ENCODE data around the gene OS9.

OS9 gene

GRCh38 chr12:57724003-57724935, 30.3 kb downstream of the OS9 start:
- H3K9ac ChIP-seq (ENCODE audit: low read length): no peak overlapping the region
- no peaks in the 10 kb centered on the region for H3K9me3 ChIP-seq (ENCODE audit: control insufficient read depth, insufficient read depth, low read depth, low read length)
- H3K36me3 ChIP-seq (ENCODE audit: control insufficient read depth, insufficient read depth, low read length): peaks cover 23% of the 10 kb centered on the region
- 0 out of 2 replicates have a peak, but pooled peaks cover 5% of the 10 kb centered on the region for H3K4me1 ChIP-seq (ENCODE audit: control insufficient read depth, insufficient read depth, low read length)
- H3K27ac ChIP-seq (ENCODE audit: low read depth, low read length): no peak overlapping the region
- peaks cover 64% of the 10 kb centered on the region for H3K27me3 ChIP-seq (ENCODE audit: control insufficient read depth, insufficient read depth, low read length)
- H3K4me3 ChIP-seq (ENCODE audit: low read depth, low read length): no peak overlapping the region

GRCh38 chr12:57724936-57725740, 31.2 kb downstream of the OS9 start:
- H3K9ac ChIP-seq (ENCODE audit: low read length): no peak overlapping the region
- H3K4me3 ChIP-seq (ENCODE audit: low read depth, low read length): no peak overlapping the region
- H3K4me1 ChIP-seq (ENCODE audit: control insufficient read depth, insufficient read depth, low read length): 0 out of 2 replicates have a peak, but pooled peaks cover 5% of the 10 kb centered on the region
- H3K36me3 ChIP-seq (ENCODE audit: control insufficient read depth, insufficient read depth, low read length): peaks cover 15% of the 10 kb centered on the region
- no peak overlapping the region for H3K27ac ChIP-seq (ENCODE audit: low read depth, low read length)
- H3K9me3 ChIP-seq (ENCODE audit: control insufficient read depth, insufficient read depth, low read depth, low read length): no peaks in the 10 kb centered on the region
- peaks cover 73% of the 10 kb centered on the region for H3K27me3 ChIP-seq (ENCODE audit: control insufficient read depth, insufficient read depth, low read length)

- H3K9ac ChIP-seq (ENCODE audit: low read length): no peak overlapping the region
- no peak overlapping the region for H3K27ac ChIP-seq (ENCODE audit: low read depth, low read length)
- peaks cover 79% of the 10 kb centered on the region for H3K27me3 ChIP-seq (ENCODE audit: control insufficient read depth, insufficient read depth, low read length)
Observed at GRCh38 chr12:57725851-57726150, 31.9 kb downstream of the OS9 start.

GRCh38 chr12:57726151-57726883, 32.4 kb downstream of the OS9 start:
- Histone ChIP-seq H3K27me3 (ENCODE audit: control insufficient read depth, insufficient read depth, low read length) (peaks cover 84% of the 10 kb centered on the region), H3K27ac (ENCODE audit: low read depth, low read length) (no peak overlapping the region), H3K9ac (ENCODE audit: low read length) (peak overlapping the region; percentile 4)

More at GRCh38 chr12:57725851-57726150, 31.9 kb downstream of the OS9 start:
- H3K4me3 ChIP-seq (ENCODE audit: low read depth, low read length): peak overlapping the region; percentile 64
- no peaks in the 10 kb centered on the region for H3K9me3 ChIP-seq (ENCODE audit: control insufficient read depth, insufficient read depth, low read depth, low read length)
- H3K36me3 ChIP-seq (ENCODE audit: control insufficient read depth, insufficient read depth, low read length): peaks cover 8% of the 10 kb centered on the region
- H3K4me1 ChIP-seq (ENCODE audit: control insufficient read depth, insufficient read depth, low read length): 0 out of 2 replicates have a peak, but pooled peaks cover 5% of the 10 kb centered on the region

GRCh38 chr12:57726884-57727757, 33.2 kb downstream of the OS9 start:
- Histone ChIP-seq H3K4me1 (ENCODE audit: control insufficient read depth, insufficient read depth, low read length) (0 out of 2 replicates have a peak, but pooled peaks cover 5% of the 10 kb centered on the region), H3K36me3 (ENCODE audit: control insufficient read depth, insufficient read depth, low read length) (no peaks in the 10 kb centered on the region), H3K9ac (ENCODE audit: low read length) (no peak overlapping the region), H3K9me3 (ENCODE audit: control insufficient read depth, insufficient read depth, low read depth, low read length) (no peaks in the 10 kb centered on the region), H3K4me3 (ENCODE audit: low read depth, low read length) (peak overlapping the region; percentile 64), H3K27me3 (ENCODE audit: control insufficient read depth, insufficient read depth, low read length) (peaks cover 92% of the 10 kb centered on the region), H3K27ac (ENCODE audit: low read depth, low read length) (no peak overlapping the region)

More at GRCh38 chr12:57726151-57726883, 32.4 kb downstream of the OS9 start:
- Histone ChIP-seq H3K4me1 (ENCODE audit: control insufficient read depth, insufficient read depth, low read length) (0 out of 2 replicates have a peak, but pooled peaks cover 5% of the 10 kb centered on the region), H3K36me3 (ENCODE audit: control insufficient read depth, insufficient read depth, low read length) (peaks cover 3% of the 10 kb centered on the region), H3K4me3 (ENCODE audit: low read depth, low read length) (peak overlapping the region; percentile 64), H3K9me3 (ENCODE audit: control insufficient read depth, insufficient read depth, low read depth, low read length) (no peaks in the 10 kb centered on the region)

- no peak overlapping the region for H3K27ac ChIP-seq (ENCODE audit: low read depth, low read length)
- H3K36me3 ChIP-seq (ENCODE audit: control insufficient read depth, insufficient read depth, low read length): no peaks in the 10 kb centered on the region
- H3K27me3 ChIP-seq (ENCODE audit: control insufficient read depth, insufficient read depth, low read length): peaks cover 97% of the 10 kb centered on the region
- 0 out of 2 replicates have a peak, but pooled peaks cover 5% of the 10 kb centered on the region for H3K4me1 ChIP-seq (ENCODE audit: control insufficient read depth, insufficient read depth, low read length)
- H3K9ac ChIP-seq (ENCODE audit: low read length): no peak overlapping the region
- peak overlapping the region; percentile 64 for H3K4me3 ChIP-seq (ENCODE audit: low read depth, low read length)
- H3K9me3 ChIP-seq (ENCODE audit: control insufficient read depth, insufficient read depth, low read depth, low read length): no peaks in the 10 kb centered on the region
Observed at GRCh38 chr12:57727758-57728395, 33.9 kb downstream of the OS9 start.

GRCh38 chr12:57729321-57729844, 35.5 kb downstream of the OS9 start:
- peaks cover 97% of the 10 kb centered on the region for H3K27me3 ChIP-seq (ENCODE audit: control insufficient read depth, insufficient read depth, low read length)
- H3K36me3 ChIP-seq (ENCODE audit: control insufficient read depth, insufficient read depth, low read length): no peaks in the 10 kb centered on the region
- no peaks in the 10 kb centered on the region for H3K9me3 ChIP-seq (ENCODE audit: control insufficient read depth, insufficient read depth, low read depth, low read length)
- H3K9ac ChIP-seq (ENCODE audit: low read length): no peak overlapping the region
- 0 out of 2 replicates have a peak, but pooled peaks cover 5% of the 10 kb centered on the region for H3K4me1 ChIP-seq (ENCODE audit: control insufficient read depth, insufficient read depth, low read length)
- no peak overlapping the region for H3K4me3 ChIP-seq (ENCODE audit: low read depth, low read length)
- no peak overlapping the region for H3K27ac ChIP-seq (ENCODE audit: low read depth, low read length)

GRCh38 chr12:57730336-57731067, 36.6 kb downstream of the OS9 start:
- no peaks in the 10 kb centered on the region for H3K9me3 ChIP-seq (ENCODE audit: control insufficient read depth, insufficient read depth, low read depth, low read length)
- peaks cover 7% of the 10 kb centered on the region; the same call in 1 of the 2 replicates for H3K4me1 ChIP-seq (ENCODE audit: control insufficient read depth, insufficient read depth, low read length)
- H3K36me3 ChIP-seq (ENCODE audit: control insufficient read depth, insufficient read depth, low read length): no peaks in the 10 kb centered on the region
- H3K27me3 ChIP-seq (ENCODE audit: control insufficient read depth, insufficient read depth, low read length): peaks cover 98% of the 10 kb centered on the region
- no peak overlapping the region for H3K4me3 ChIP-seq (ENCODE audit: low read depth, low read length)
- no peak overlapping the region for H3K27ac ChIP-seq (ENCODE audit: low read depth, low read length)
- H3K9ac ChIP-seq (ENCODE audit: low read length): no peak overlapping the region

GRCh38 chr12:57731411-57732080, 37.6 kb downstream of the OS9 start:
- no peaks in the 10 kb centered on the region for H3K36me3 ChIP-seq (ENCODE audit: control insufficient read depth, insufficient read depth, low read length)

More at GRCh38 chr12:57731411-57732080, 37.6 kb downstream of the OS9 start:
- Histone ChIP-seq H3K4me1 (ENCODE audit: control insufficient read depth, insufficient read depth, low read length) (peaks cover 12% of the 10 kb centered on the region; the same call in 1 of the 2 replicates), H3K27ac (ENCODE audit: low read depth, low read length) (no peak overlapping the region), H3K4me3 (ENCODE audit: low read depth, low read length) (no peak overlapping the region), H3K9ac (ENCODE audit: low read length) (no peak overlapping the region), H3K27me3 (ENCODE audit: control insufficient read depth, insufficient read depth, low read length) (peaks cover 99% of the 10 kb centered on the region), H3K9me3 (ENCODE audit: control insufficient read depth, insufficient read depth, low read depth, low read length) (no peaks in the 10 kb centered on the region)
